HG03095 (cell line): Measurements from ENCODE around the gene SEPSECS.

Experiments
- ATAC-seq: cut with Tn5 transposase; IDR thresholded peaks from one replicate; pipeline ENCODE4 v1.9.1; 2021; ENCODE audit warnings: moderate library complexity; ENCODE audit not compliant: unreplicated experiment

Gene SEPSECS

GRCh38 chr4:25111648-25112196 lies 48.5 kb downstream of the SEPSECS start:
- ATAC-seq, result no peak

- ATAC-seq, result no peak
Measured at GRCh38 chr4:25110527-25111329, 49.5 kb downstream of the SEPSECS start.

DNA sequence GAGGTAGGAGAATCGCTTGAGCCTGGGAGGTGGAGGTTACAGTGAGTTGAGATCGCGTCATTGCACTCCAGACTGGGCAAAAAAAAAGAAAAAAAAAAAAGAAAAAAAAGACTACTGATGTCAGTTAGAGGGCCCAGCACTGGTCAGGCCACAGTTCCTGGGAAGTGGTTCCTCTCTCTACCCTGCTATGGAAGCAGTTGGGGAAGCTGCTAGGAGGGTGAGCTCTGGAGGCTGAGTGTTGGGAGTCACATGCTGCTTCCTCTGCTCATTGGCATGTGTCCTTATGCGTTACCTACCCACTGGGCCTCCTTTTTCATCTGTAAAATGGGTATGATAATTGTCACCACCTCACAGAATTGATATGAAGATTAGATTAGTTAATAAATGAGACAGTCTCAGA lies 50.7 kb downstream of the SEPSECS start:
- no peak for ATAC-seq

- ATAC-seq, result no peak
Measured at GRCh38 chr4:25108556-25108955, 51.7 kb downstream of the SEPSECS start.

GRCh38 chr4:25107827-25108516 lies 52.3 kb downstream of the SEPSECS start:
- no peak for ATAC-seq

- ATAC-seq, result no peak
Measured at GRCh38 chr4:25106363-25107151, 53.7 kb downstream of the SEPSECS start.

GRCh38 chr4:25104591-25104990 lies 55.7 kb downstream of the SEPSECS start:
- no peak for ATAC-seq

GRCh38 chr4:25103418-25103817 lies 56.8 kb downstream of the SEPSECS start:
- ATAC-seq, result no peak

GRCh38 chr4:25101836-25102235 lies 58.4 kb downstream of the SEPSECS start:
- ATAC-seq, result no peak

GRCh38 chr4:25100710-25101109 lies 59.5 kb downstream of the SEPSECS start:
- ATAC-seq, result no peak

DNA sequence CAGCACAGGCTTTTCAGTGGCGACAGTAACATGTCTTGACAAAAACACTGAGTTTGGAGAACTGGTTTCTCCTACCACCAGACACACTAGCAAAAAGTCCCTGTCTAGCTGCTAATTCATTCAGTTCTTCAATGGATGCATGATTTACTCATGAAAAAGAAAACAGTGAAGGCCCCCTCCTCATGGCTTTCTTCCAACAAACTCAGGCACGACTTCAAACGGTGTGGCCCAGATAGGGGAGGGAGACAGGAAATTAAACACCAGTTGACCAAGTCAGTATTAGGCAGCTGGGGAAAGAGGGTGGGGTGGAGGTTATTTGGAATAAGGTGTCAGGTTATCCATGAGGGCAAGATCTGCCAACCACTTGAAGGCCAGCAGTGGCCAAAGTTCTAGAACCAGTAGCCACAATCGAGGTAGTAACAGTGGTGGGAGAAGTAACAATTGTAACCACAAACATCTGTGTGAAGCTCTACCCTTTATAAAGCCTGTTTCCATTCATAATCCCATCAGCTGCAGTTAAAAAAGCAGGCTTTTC lies 60.2 kb downstream of the SEPSECS start:
- ATAC-seq, result no peak

- no peak for ATAC-seq
Measured at GRCh38 chr4:25098964-25099891, 61.0 kb downstream of the SEPSECS start.

DNA sequence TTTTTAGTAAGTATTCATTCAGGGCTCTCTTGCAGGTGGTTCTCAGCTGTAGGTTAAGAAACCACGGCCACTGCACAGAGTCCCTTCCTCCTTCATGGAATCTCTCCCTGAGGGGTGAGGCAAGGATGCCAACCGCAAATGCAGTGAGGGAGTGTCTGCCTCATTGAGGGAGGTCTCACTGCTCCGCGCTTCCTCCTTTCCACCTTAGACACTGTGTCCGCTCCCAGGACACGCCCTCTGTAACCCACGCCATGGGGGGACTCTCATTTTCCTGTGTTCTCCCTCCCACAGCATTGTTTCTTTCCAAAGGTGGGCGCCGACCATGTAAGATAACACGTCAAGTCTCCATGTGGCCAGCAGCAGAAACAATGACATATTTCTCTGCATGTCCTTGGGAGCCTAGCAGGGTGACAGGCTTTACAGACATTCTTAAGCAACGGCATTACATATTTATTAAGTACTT lies 63.2 kb downstream of the SEPSECS start:
- no peak for ATAC-seq

DNA sequence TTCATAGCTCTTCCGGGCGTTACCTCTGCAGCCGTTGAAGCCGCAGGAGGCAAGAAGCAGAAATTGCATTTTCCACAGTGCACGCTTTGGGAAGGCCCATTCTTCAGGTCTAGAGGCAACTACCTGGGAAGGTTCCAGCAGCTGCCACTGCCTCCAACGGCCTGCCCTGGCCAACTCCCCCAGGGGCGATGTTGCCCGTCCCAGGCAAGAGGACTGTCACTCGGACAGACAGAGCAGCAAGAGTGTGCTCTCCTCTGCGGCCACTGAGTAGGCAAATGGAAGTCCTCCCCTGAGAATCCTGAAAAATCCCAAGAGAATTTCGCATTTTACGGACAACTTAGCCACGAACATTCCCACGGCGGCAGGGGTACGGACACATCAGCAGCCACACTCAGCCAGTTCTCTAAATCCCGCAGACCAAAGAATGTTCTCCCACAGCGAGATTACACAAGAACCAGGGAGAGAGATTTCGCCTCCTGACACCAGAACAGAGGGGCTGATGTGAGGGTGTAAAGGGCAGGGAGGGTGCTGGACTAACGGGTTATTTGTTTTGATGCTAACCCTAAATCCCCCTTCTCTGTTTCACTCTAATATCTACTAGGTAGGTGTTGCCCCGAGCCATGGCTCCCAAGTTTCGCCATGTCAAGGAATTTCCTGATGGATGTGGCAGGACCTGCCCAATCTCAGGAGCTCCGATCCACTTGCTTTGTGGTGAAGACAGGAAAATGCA lies 63.8 kb downstream of the SEPSECS start:
- no peak for ATAC-seq

- ATAC-seq, result no peak
Measured at GRCh38 chr4:25095837-25096236, 64.4 kb downstream of the SEPSECS start.

DNA sequence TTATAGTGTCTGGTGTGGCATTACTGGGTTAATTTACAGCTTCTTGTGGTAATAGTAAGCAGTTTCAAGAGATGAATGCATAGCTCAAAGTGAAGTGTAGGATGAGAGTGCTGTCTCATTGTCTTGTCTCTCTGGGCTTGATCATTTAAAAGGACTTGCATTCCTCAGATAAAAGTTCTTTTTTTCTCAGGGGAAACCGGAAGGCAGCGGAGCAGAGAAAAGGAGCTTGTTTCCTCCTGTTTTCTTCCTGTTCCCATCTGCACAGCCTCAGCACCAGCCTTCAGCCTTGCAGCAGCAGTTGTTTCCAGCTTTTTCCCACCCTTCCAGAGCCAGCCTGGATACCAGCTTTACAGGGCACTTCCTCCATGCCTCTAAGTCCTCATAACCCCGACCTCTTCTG lies 68.1 kb downstream of the SEPSECS start:
- ATAC-seq, result no peak

- ATAC-seq, result no peak
Measured at GRCh38 chr4:25090516-25090915, 69.7 kb downstream of the SEPSECS start.

DNA sequence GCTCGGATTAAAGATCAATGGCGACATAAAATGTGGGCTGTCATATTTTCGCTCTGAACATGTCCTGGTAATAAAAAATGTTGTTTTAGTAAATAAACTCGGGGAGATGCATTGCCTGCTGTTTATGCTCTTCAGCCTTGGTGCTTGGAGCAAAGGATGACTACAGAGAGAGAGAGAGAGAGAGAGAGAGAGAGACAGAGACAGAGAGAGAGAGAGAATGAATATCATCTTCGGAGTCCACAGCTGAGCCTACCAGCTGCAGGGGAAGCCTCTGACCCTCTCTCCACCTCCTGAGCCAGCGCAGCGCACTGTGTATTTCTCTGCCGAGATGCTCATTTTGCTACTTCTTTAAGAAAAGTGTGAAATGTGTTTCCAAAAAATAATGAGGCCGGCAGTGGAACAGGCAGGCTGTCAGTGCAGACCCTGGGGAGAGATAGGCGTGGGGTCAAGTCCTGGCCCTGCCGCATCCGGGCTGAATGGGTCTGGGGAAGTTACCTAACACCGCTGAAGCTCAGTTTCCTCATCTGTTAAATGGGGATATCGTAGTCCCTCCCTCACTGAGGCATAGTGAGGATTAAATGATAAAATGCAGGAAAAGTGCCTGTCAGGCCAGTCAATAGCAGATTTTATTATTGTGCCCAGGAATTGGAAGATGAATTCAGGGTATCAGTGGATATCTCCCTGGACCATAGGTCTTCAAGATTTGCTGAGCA lies 71.0 kb downstream of the SEPSECS start:
- ATAC-seq, result no peak
